ENCODE measurements around the gene SEMA5B.

The SEMA5B gene

DNA sequence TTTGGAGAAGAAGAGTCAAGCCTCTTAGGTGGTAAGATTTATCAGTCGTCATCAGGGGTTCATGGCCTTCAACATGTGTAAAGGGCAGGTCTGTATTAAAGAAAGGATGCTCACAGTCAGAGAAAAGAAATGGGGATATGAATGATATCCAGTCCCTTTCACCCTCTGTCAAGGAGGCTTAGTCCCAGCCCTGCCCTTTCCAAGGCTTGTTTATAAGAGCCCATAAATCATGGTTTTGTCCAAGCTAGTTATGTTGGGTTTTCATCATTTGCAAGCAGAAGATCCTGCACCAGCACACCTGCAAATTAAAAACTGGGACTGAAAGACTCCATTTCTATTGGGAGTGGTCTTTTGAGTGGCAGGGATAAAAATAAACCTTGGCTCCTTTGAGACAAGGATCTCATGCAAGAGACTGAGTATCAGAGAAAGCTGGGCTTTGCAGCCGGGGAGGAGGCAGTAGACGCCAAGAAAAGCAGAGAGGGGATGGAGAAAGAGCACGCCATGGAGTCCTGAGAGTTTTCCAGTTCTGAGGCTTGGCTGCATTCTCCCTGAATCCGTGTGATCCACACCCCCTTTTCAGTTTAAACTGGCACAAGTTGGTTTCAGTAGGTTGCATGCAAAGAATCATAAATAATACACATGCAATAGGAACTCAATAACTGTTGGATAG is 26.7 kb upstream of the SEMA5B start:
- H3K79me2 ChIP-seq (ENCODE audit: low read length), result no peaks in the 10 kb centered on the region
- H3K4me3 ChIP-seq (ENCODE audit: low read length), result no peak overlapping the region
- no peak overlapping the region for H2AFZ ChIP-seq (ENCODE audit: low read length)
- no peak for DNase-seq
- H3K4me2 ChIP-seq (ENCODE audit: low read depth, low read length), result no peak overlapping the region
- no peaks in the 10 kb centered on the region for H3K27me3 ChIP-seq (replicated peaks; ENCODE audit: insufficient read depth, low read length)
- H3K9me2 ChIP-seq (replicated peaks; ENCODE audit: insufficient read depth, low read length), result no peaks in the 10 kb centered on the region
- no peaks in the 10 kb centered on the region for H3K36me3 ChIP-seq (replicated peaks; ENCODE audit: insufficient read depth, low read length)
- no peak overlapping the region for H3K27ac ChIP-seq (ENCODE audit: low read length)
- no peaks in the 10 kb centered on the region for H3K4me1 ChIP-seq (ENCODE audit: low read length)
- H3F3A ChIP-seq (ENCODE audit: insufficient read depth, low read length), result no peaks in the 10 kb centered on the region
- no peaks in the 10 kb centered on the region for H3K9me3 ChIP-seq (replicated peaks; ENCODE audit: insufficient read depth, low read length)
- TF ChIP-seq, protein P1, sequence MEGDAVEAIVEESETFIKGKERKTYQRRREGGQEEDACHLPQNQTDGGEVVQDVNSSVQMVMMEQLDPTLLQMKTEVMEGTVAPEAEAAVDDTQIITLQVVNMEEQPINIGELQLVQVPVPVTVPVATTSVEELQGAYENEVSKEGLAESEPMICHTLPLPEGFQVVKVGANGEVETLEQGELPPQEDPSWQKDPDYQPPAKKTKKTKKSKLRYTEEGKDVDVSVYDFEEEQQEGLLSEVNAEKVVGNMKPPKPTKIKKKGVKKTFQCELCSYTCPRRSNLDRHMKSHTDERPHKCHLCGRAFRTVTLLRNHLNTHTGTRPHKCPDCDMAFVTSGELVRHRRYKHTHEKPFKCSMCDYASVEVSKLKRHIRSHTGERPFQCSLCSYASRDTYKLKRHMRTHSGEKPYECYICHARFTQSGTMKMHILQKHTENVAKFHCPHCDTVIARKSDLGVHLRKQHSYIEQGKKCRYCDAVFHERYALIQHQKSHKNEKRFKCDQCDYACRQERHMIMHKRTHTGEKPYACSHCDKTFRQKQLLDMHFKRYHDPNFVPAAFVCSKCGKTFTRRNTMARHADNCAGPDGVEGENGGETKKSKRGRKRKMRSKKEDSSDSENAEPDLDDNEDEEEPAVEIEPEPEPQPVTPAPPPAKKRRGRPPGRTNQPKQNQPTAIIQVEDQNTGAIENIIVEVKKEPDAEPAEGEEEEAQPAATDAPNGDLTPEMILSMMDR (IDR thresholded peaks at IDR 0.05; ENCODE audit: low read length), result no peak
- TF ChIP-seq EZH2 (optimal IDR thresholded peaks at IDR 0.05; ENCODE audit: low read depth, low read length) (no peak), EZH2phosphoT487 (IDR thresholded peaks at IDR 0.05; ENCODE audit: low read length) (no peak)
- no peak overlapping the region for H3K9ac ChIP-seq (ENCODE audit: low read length)
- H4K20me1 ChIP-seq (ENCODE audit: insufficient read depth, low read length), result no peaks in the 10 kb centered on the region

DNA sequence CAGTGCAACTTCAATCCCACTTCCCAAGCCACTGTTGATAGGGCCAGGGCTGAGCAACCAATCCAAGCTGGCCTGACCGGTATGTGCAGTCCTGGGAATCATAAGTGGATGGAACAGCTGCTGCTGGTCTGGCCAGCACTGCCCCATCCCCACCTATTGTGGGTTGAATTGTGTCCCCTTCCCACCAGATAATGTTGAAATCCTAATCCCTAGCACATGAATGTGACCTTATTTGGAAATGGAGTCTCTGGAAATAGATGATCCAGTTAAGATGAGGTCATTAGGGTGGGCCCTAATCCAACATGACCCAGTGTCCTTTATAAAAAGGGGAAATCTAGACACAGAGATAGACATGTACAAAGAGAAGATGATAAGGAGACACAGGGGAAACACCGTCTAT is 25.5 kb upstream of the SEMA5B start:
- Histone ChIP-seq H3F3A (ENCODE audit: insufficient read depth, low read length) (no peaks in the 10 kb centered on the region), H3K27me3 (replicated peaks; ENCODE audit: insufficient read depth, low read length) (no peaks in the 10 kb centered on the region), H3K27ac (ENCODE audit: low read length) (no peak overlapping the region), H2AFZ (ENCODE audit: low read length) (no peak overlapping the region), H3K4me1 (ENCODE audit: low read length) (no peaks in the 10 kb centered on the region), H3K9me3 (replicated peaks; ENCODE audit: insufficient read depth, low read length) (no peaks in the 10 kb centered on the region), H3K79me2 (ENCODE audit: low read length) (no peaks in the 10 kb centered on the region), H4K20me1 (ENCODE audit: insufficient read depth, low read length) (no peaks in the 10 kb centered on the region), H3K4me2 (ENCODE audit: low read depth, low read length) (no peak overlapping the region), H3K4me3 (ENCODE audit: low read length) (no peak overlapping the region), H3K36me3 (replicated peaks; ENCODE audit: insufficient read depth, low read length) (no peaks in the 10 kb centered on the region), H3K9me2 (replicated peaks; ENCODE audit: insufficient read depth, low read length) (no peaks in the 10 kb centered on the region), H3K9ac (ENCODE audit: low read length) (no peak overlapping the region)
- TF ChIP-seq, protein P1 (IDR thresholded peaks at IDR 0.05; ENCODE audit: low read length), result no peak
- TF ChIP-seq EZH2phosphoT487 (IDR thresholded peaks at IDR 0.05; ENCODE audit: low read length), result no peak
- no peak for TF ChIP-seq EZH2 (optimal IDR thresholded peaks at IDR 0.05; ENCODE audit: low read depth, low read length)
- no peak for DNase-seq

DNA sequence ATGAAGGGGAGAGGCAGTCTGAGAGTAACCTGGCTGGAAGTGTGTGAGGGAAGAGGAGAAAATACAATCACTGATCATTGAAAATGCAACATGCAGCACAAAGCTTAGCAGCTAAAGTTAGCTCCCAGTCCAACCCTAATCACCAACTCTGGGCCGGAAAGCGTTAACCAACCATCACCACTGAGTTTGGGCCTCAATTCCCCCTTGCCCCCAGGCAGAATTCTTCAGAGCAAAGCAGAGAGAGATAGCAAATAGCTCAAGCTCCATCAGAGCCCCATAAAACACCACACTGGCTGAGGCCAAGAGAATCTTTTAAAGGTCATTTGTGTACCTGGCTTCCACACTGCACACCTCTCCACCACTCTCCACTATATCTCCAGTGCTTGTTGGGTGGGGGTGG is 23.1 kb upstream of the SEMA5B start:
- H3K27me3 ChIP-seq (replicated peaks; ENCODE audit: insufficient read depth, low read length), result no peaks in the 10 kb centered on the region
- H3F3A ChIP-seq (ENCODE audit: insufficient read depth, low read length), result no peaks in the 10 kb centered on the region
- no peak overlapping the region for H3K4me3 ChIP-seq (ENCODE audit: low read length)
- H3K9me3 ChIP-seq (replicated peaks; ENCODE audit: insufficient read depth, low read length), result no peaks in the 10 kb centered on the region
- no peak for TF ChIP-seq EZH2phosphoT487 (IDR thresholded peaks at IDR 0.05; ENCODE audit: low read length)
- no peak for TF ChIP-seq EZH2 (optimal IDR thresholded peaks at IDR 0.05; ENCODE audit: low read depth, low read length)
- TF ChIP-seq, protein P1 (IDR thresholded peaks at IDR 0.05; ENCODE audit: low read length), result no peak
- no peak overlapping the region for H3K4me2 ChIP-seq (ENCODE audit: low read depth, low read length)
- no peak overlapping the region for H2AFZ ChIP-seq (ENCODE audit: low read length)
- H3K9me2 ChIP-seq (replicated peaks; ENCODE audit: insufficient read depth, low read length), result no peaks in the 10 kb centered on the region
- no peaks in the 10 kb centered on the region for H3K36me3 ChIP-seq (replicated peaks; ENCODE audit: insufficient read depth, low read length)
- H3K79me2 ChIP-seq (ENCODE audit: low read length), result no peaks in the 10 kb centered on the region
- H3K9ac ChIP-seq (ENCODE audit: low read length), result no peak overlapping the region
- no peak overlapping the region for H3K27ac ChIP-seq (ENCODE audit: low read length)
- DNase-seq, result no peak
- peaks cover 2% of the 10 kb centered on the region for H3K4me1 ChIP-seq (ENCODE audit: low read length)
- H4K20me1 ChIP-seq (ENCODE audit: insufficient read depth, low read length), result no peaks in the 10 kb centered on the region

Measured in MM.1S (cell line).